Fibroblast of upper back skin (primary cell): Measurements from ENCODE around the gene SUFU.
"Not testable (repeated sequence)": the region's sequence is repeated elsewhere in the genome, so short reads cannot be mapped to it uniquely, and the experiment has no call there.

ENCODE experiments used
- DNase-seq: peaks from one replicate; pipeline ENCODE4 v3.0.0-alpha.2; 2013

Gene SUFU

DNA sequence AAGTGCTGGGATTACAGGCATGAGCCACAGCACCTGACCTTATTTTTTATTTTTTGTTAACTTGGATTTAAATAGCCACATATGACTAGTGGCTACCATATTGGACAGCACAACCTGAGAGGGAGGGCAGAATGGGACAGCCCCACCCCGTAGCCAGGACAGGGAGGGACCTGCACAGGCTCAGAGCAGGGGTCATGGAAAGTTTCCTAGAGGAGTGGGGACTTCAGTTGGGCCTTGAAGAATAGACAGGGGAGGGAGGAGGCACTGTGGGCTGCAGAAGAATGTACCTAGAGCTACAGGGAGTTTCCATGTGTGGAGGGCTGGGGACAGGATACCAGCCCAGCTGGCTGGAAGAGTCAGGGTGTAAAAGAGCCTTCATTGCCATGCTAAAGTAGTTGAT is 149.3 kb downstream of the SUFU start:
- no peak for DNase-seq

DNA sequence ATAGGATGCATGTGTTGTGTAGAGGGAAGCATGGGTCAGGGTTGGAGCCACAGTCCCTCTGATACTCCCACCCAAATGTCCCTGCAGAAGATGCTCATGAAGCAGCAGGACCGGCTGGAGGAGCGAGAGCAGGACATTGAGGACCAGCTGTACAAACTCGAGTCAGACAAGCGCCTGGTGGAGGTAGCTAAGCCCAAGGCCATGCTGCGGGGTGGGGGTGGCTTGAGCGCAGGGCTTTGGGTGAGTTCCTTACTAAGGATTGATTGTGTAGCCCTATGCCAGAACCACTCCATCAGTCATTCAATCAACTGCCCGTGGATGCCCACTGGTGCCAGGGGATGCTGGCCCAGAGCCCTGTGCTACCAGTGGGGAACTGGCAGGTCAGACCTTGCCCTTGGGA is 150.8 kb downstream of the SUFU start:
- DNase-seq = no peak

DNA sequence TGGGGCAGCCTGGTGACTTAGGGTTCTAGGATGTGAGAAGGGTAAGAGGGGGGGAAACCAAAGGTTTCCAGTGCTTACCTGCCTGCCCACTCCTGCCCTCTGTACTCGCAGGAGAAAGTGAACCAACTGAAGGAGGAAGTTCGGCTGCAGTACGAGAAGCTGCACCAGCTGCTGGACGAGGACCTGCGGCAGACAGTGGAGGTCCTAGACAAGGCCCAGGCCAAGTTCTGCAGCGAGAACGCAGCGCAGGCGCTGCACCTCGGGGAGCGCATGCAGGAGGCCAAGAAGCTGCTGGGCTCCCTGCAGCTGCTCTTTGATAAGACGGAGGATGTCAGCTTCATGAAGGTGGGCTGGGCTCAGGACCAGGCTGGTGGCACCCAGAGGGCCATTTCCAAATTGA is 151.2 kb downstream of the SUFU start:
- no peak for DNase-seq

DNA sequence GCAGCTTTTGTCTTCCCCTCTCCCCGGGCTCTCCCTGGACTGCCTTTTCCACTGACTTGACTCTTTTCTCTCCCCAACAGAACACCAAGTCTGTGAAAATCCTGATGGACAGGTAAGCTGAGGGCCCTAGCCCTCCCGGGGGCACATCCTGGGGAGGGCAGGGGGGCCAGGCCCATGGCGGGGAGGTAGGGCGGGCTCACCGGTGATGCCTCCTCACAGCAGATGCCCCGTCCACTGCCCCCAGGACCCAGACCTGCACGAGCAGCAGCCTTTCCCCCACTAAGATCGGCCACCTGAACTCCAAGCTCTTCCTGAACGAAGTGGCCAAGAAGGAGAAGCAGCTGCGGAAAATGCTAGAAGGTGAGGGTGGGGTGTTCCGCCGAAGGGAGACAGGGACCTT is 152.3 kb downstream of the SUFU start:
- no peak for DNase-seq

DNA sequence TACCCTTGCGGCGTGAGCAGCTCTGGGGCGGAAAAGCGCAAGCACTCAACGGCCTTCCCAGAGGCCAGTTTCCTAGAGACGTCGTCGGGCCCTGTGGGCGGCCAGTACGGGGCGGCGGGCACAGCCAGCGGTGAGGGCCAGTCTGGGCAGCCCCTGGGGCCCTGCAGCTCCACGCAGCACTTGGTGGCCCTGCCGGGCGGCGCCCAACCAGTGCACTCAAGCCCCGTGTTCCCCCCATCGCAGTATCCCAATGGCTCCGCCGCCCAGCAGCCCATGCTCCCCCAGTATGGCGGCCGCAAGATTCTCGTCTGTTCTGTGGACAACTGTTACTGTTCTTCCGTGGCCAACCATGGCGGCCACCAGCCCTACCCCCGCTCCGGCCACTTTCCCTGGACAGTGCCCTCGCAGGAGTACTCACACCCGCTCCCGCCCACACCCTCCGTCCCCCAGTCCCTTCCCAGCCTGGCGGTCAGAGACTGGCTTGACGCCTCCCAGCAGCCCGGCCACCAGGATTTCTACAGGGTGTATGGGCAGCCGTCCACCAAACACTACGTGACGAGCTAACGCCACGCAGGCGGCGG is 153.1 kb downstream of the SUFU start:
- DNase-seq = no peak

DNA sequence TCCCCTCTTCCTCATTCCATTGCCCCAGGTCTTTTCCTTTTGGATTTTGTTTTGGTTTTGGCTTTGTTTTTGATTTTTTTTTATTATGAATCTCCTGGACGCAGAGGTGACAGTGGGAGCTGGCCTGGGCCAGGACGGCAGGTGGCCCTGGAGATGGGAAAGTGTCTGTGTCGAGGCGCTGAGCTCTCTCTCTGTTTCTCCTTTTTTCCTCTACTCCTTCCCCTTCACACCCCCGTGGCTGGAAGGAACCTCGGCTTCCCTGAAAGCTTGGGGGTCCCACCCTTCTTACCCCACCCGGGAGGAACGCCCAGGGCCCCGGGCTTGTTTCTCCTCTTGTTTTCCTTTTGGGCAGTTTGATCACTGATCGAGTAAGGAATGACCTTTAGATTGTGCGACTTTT is 153.7 kb downstream of the SUFU start:
- no peak for DNase-seq

DNA sequence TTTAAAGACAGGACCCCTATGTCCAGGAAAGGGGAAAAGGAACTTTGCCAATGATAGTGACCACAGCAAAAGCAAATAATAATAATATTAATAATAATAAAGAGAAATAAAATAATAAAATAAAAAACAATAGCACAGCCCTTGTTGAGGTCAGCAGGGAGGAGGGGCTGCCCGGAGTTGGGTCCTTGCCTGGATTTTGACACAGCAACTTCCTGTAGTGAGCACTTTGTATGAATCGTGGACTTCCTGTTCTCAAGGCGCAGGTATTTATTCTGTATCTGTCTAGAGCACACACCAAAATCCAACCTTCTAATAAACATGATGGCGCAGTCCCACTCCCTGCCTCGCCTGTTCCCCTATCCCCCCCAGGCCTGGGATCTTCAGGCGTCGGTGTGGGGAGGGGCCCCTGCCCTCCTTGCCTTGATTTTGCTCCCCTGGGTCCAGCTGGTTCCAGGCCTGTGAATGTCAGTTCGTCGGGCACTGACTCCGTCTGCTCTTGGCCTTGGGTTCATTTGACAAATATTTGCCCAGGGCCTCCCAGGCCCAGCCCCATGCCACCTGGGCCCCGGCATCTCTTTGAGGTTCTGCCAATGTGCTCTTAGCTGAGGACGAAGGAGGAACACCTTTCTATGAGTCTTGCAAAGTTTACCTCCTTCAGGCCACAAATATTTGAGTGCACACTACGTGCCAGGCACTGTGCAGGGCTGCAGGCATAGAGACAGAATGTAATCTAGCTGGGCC is 154.4 kb downstream of the SUFU start:
- no peak for DNase-seq

DNA sequence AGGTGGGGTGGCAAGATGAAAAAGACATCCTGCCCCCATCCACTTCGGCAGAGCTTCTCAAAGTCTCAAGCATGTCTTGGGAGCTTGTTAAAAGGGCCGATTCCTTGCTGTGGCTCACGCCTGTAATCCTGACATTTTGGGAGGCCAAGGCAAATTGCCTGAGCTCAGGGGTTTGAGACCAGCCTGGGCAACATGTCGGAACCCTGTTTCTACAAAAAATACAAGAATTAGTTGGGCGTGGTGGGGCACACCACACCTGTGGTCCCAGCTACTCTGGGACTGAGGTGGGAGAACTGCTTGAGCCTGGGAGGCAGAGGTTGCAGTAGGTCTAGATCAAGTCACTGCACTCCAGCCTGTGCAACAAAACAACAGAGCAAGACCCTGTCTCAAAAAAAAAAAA is 155.0 kb downstream of the SUFU start:
- DNase-seq = no peak

DNA sequence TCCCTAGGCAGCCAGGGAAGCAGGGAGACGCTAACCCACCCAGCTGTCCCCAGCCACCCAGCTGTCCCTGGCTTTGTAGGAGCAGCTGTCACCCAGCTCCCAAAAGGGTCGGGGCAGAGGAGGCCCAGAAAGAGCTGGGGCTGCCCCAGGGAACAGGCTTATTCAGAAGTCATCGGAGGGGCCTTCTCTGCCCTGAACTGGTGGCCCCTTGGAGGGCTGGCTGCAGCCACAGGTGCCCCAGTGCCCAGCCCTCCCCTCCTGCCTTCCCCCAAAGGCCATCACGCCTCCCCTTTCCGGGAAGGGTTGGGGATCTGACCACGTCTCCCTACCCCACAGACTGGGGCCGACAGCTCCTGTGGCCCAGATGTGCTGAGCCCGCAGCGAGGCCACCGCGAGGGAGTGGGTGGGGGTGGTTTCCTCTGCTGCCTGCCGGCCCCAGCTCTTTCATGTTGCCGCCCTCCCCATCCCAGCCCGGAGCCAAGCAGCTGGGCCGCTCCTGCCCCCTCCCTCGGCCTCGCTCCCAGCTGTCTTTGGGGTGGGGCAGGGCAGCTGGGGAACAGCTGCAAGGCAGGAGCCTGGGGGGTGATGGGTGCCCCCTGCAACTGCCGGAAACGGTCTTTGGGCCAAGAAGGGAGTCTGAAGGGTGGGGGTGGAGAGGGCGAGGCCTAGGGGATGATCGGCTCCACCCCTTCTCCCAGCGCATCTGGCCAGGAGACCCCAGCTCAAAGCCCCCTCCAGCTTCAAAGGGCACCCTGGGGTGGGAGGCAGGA is 157.3 kb downstream of the SUFU start:
- DNase-seq = peak; percentile 71

DNA sequence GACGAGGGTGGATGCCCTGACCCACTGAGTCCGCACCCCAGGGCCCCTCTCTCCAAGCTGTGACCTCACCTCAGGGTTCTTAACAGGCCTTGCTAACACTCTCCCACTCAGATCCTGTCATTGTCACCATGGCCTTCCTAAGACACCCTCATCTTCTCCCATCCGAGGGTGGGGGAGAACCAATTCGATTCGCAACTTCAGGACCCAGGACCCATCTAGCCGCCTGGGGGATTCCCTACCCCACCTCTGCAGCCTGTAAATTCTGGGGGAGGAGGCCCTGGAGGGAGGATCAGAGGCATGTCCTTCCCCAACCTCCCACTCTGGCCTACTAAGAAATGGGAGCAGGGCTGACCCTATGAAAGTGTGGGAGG is 157.9 kb downstream of the SUFU start:
- no peak for DNase-seq

DNA sequence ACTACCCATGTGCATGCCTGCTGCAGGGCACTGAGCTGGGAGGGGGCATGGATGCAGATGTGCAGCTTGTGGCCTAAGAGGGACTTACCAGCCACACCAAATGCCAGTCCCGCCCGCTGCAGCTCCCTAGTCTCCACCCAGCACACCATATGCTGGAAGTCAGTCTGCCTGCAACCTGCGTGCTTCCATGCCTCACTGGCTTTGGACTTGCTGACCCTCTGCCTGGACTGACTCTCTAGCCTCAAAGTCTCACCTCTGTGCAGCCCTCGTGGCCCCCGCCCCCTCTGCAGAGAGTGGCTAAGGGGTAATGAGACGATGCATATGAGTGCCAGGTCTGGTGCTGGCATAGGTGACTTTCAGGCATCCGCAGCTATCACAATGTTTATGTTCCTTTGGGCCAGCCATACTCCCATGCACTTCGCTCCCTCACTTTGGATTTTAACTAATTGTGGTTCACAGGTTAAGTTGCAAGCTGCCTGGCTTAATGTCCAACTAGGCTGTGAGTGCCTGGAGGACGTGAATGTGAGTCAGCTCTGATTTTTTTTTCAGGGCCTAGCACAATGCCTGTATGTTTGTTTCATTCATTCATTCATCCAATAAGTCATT is 162.2 kb downstream of the SUFU start:
- DNase-seq = no peak

DNA sequence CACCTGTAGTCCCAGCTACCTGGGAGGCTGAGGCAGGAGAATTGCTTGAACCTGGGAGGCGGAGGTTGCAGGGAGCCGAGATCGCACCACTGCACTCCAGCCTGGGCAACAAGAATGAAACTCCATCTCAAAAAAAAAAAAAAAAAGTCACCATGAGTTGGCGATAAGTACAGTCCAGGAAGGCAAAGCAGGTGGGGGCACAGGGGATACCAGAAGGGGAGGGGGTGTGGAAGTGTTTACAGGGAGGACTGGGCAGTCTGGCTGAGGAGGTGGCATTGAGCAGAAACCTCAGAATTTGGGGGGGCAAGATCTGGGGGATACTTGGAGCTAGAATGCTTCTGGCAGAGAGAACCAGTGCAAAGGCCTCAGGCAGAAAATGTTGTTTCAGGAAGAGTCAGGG is 163.6 kb downstream of the SUFU start:
- not testable (repeated sequence) for DNase-seq

DNA sequence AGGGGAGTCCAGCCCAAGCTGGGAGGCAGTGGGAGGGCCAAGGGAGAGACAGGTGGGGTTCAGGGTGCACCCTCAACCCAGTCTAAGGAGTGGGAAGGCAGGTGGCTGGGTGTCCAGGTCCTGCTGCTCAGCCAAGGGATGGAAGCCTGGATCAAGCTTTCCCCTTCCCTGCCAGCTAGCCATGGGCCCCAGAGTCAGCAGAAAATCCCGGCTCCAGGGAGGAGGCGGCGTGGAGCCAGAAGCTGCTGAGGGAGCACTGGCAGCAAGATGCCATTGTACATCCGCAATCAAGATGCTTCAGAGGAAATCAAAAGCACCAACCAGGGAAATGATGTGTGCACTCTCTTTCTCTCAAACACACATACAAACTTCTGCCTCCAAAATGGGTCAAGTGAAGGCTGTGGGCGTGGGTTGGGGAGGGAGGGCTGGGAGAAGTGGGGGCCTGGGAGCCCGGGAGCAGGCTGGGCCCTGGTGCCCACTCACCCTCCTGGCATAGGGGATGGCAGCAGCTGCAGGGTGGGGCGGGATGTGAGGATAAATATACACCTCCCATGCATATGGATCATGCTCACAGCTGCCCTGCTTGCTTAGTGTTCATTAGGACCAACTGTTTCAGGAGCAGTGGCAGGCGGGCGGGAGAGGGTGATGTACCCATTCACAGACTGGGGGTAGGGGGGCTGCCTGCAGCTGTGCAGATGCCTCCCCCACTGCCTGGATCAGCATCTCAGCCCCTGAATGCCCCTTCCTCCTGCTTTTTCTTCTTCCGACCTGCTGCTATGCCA is 164.7 kb downstream of the SUFU start:
- DNase-seq = no peak

DNA sequence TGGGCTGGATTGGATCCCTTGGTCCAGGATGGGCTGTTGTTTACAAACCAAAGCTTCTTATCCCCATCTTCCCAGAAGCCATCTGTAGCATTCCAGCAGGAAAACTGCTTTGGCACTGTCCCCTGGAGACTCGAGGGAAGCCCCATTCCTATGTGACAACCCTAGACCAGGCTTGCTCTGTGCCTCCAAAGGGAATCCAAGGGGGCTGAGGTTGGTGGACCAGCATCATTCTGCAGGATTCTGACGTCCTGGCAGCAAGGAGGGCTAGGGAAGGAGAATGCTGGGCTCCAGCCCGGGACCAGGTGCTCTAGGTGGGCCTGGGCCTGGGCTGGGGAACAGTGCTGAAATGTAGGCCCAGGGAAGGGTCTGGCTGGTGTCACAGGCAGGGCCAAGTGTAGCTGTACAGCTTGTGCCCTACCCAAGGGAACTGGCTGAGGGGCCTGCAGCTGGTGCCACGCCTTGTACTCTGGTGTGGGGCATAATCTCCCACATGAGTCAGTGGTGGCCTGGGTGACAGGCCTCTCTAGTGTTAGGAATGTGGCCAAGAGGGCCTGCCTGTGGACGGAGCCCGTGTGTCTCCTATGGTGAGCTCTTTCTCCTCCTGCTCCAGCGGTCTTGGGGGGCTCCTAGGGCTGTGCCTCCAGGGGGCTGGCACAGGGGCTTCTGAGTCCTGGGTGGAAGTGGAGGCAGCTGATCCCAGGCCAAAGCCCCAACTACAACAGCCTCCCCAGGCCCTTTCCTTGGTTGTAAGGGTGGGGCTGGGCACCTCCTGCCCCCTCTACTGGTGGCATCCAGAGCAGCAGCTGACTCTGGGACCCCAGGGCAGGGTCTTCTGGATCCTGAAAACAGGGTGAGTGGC is 165.7 kb downstream of the SUFU start:
- peak; percentile 29 for DNase-seq

DNA sequence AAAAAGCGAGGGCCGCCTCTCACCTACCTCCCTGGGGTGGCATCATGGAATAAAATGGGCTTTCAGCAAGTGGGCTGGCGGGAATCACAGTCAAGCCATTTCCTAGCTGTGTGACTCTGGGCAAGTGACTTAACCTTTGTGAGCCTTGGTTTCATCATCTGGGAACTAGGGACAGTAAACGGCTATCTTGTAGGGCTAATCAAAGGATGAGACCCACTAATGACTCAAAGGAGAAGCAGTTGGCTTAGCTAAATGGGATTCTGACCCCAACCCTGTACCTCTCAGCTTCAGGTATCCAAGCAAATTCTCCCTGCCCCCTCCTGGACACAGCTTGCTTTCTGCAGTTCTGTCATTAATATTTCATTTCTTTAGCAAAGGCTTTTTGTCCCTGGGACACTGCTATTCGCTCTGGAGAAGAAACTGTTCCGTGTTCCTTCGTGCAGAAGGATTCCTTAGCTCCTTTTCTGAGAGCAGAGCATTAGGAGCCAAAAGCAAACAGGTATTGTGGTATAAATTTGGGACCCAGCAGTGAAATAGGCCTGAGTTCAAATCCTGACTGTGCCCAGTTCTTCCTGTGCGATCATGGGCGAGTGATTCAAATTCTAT is 166.4 kb downstream of the SUFU start:
- no peak for DNase-seq

DNA sequence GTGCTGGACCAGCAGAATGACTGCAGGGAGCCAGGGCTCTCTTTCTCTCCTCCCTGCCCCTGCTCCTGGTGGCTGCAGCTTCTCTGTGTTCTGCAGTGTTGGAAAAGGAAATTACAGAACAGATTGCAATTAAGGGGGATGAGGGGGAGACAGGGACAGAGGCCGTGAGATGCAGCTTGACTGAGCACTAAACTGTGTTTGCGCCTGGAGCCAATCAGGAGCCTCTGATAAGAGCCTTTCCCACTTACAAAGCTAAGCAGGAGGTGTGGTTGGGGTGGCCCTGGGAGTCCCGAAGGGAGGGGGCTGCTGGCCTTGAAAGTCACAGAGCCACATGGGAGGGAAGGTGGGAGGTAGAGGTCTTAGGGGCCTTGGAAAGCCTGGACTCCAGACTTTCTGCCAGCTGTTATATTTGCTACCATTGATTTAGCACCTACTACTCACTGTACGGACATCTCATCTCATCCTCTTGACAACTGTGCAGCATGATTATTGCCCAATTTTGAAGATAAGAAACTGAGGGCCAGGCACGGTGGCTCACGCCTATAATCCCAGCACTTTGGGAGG is 167.2 kb downstream of the SUFU start:
- no peak for DNase-seq

DNA sequence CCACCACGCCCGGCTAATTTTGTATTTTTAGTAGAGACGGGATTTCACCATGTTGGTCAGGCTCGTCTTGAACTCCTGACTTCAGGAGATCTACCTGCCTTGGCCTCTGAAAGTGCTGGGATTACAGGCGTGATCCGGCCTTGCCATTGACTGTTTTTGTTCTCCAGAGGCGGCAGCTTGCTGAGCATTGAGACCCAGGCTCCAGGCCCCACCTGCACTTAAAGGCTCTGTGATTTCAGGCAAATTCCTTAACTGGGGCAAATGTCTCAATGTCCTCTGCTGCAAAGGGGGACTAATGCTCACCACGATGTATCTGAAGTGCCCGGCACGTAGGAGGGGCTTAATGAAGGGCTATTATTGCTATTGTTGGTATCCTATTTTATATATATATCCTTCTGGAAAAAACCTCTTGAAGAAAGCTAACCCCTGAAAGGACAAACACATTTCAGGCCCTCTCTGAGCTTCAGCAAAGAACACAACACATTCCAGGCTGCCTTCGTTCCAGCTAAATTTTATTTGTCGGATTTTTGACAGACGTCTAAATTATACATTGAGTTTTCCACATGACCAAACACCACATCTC is 169.6 kb downstream of the SUFU start:
- no peak for DNase-seq

DNA sequence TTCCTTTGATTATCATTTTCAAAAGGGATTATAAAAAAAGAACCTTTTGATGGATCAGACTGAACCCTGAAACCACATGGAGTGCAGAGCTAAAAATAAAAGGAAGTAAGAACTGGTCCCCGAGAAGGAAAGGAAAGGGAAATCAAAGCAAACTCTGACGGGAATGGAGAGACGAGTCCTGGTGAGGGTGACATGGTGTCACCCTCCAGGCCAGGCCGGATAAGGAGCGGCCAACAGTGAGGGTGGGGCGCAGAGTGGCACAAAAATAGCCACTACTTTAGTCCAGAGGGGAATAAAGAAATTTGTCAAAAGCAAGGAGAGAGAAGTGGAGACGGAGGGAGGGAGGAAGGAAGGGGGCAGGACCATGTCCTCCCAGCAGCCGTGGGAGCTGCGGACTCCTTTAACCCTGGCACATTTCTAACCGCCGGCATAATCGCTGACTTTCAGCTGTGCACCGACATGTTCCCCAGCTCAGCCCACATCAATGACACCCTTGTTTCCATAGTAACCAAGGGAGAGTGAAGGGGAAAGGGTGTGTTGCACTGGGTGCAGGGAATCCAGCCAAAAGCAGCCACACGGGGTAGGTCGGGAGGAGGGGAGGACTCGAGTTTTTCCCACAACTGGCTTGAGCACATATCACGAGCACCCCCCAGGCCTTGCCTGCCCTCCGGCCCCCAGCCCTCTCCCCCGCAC is 170.2 kb downstream of the SUFU start:
- peak; percentile 76 for DNase-seq

DNA sequence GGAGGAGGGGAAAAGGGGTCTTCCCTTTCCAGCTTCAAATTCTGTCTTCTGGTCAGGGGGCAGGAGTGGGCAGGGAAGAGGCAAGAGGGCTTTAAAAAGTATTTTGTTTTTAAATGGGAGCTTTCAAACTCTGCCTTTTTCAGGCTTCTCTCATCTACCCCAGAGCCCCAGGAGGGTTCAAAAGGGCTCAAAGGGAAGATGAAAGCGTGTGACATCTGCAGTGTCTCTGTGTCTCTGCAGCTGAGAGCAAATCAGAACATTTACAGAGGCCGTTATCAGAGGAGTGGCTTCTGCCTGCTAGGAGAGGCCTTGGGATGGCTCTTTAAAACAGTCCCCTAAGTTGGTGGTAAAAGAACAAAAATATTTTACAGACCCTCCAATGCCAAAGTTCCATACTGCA is 170.8 kb downstream of the SUFU start:
- no peak for DNase-seq

DNA sequence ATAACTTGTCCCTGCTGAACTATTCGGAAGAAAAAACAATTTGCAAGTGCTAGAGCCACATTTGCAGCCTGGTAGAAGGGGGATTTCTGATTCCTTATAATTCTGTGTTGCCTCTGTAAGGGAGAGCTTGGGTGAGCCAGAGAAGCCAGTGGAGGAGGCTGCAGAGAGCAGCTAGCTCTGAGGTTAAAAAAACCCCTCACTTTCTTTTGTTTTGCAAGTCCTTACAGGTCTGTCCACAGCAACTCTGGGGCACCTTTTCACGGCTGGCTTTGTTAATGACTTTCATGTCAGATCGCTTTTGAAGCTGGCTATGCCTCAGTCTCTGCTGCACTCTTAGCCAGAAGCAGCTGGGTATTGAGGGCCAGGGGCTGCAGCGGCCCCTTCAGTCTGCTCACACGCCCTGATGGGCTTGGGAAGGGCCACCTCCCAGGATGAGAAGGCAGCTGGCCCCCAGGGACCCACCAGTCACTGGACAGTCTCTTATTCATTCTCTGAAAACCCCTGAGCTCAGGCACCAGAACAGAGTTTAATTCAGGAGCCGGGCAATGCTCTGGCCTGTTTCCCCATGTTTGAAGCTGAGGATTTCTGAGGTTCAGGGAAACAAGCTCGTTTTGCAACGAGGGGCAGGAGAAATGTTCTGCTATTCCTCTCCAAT is 171.4 kb downstream of the SUFU start:
- no peak for DNase-seq
